Epithelial cell of esophagus (primary cell): ENCODE results near the gene ANO1.

Source experiments
- DNase-seq: peaks from one replicate; pipeline ENCODE4 v3.0.0; 2010; ENCODE audit warnings: low read depth
- H3K4me3 ChIP-seq: 2 replicates; pipeline ENCODE4 v1.5.1; 2011; ENCODE audit warnings: mild to moderate bottlenecking, low read length, control low read depth
- TF ChIP-seq, protein P1 (sequence below): IDR thresholded peaks from 2 replicates; pipeline ENCODE4 v1.5.1; 2011; ENCODE audit warnings: low read depth, mild to moderate bottlenecking, low read length, control low read depth, inconsistent platforms; ENCODE audit not compliant: insufficient read depth; ENCODE audit errors: missing control alignments

The ANO1 gene

DNA sequence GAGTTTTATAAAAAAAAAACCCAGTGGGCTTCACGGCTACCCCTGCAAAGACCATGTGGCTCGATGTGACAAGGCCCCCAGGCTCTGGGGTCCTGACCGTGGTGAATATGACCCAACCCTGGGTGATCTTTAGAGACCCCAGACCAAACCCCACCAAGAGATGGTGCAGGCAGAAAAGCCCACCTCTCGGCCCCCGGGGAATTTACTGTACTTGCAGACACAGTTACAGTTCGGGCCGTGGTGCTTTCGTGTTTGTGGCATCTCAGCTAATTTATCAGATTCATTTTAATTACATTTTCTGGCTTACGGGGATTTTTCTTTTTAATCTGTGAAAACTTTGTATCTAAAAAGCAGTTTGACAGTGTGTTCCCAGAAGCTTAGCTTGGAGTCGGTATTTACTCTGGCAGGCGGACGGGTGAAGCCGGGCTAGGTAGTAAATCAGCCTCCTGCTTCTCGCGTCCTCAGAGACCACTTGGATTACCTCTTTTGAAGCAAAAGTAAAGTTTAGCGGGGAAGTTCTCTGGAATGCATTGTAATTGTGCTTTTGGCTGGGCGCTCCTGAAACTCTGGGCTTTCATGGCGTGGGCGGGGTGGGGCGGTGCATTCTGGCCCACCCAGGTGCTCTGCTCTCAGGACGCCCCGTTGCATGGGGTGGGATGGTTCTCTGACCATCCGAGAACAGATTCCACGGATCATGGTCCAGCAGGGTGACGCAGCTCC, 25.3 kb downstream of the ANO1 start:
- H3K4me3 ChIP-seq, result no peak overlapping the region
- no peak for DNase-seq
- TF ChIP-seq, protein P1, sequence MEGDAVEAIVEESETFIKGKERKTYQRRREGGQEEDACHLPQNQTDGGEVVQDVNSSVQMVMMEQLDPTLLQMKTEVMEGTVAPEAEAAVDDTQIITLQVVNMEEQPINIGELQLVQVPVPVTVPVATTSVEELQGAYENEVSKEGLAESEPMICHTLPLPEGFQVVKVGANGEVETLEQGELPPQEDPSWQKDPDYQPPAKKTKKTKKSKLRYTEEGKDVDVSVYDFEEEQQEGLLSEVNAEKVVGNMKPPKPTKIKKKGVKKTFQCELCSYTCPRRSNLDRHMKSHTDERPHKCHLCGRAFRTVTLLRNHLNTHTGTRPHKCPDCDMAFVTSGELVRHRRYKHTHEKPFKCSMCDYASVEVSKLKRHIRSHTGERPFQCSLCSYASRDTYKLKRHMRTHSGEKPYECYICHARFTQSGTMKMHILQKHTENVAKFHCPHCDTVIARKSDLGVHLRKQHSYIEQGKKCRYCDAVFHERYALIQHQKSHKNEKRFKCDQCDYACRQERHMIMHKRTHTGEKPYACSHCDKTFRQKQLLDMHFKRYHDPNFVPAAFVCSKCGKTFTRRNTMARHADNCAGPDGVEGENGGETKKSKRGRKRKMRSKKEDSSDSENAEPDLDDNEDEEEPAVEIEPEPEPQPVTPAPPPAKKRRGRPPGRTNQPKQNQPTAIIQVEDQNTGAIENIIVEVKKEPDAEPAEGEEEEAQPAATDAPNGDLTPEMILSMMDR, result no peak

DNA sequence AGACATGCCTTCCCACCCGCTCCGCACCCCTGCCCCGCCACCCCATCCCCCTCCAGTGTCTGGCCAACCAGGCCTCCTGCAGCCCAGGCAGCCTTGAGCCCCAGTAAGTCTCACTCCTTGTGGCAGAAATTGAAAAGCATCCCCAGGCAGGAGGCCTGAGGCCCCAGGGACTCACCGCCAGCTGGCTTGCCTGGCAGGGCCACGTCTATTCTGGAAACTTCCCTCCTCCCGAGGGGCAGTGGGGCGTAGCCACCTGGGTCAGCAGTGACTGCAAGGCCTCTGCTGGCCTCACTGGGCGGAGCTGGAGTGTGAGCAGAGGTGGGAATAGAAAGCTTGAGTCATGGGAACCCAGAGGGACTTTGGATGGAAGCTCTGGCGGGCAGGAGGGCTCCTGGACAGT, 26.3 kb downstream of the ANO1 start:
- H3K4me3 ChIP-seq, result no peak overlapping the region
- TF ChIP-seq, protein P1, result no peak
- no peak for DNase-seq

DNA sequence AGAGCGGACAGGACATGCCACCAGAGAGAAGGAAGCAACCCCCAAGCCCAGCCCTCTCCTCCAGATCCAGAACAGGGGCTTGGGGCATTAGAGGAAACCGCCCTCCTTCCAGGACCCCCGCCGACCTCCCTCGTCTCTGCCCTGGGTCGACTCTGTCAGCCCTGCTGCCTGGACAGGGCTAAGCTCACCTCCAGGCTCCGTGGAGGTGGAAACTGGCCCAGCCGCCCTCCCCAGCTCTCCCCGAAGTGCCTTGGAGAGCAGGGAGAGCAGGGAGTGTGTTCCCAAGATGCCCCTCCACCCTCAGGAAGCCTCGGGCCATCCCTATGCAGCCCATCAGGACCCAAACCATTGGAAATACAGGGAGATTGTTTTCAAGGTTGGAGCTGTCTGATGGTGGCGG, 26.8 kb downstream of the ANO1 start:
- DNase-seq, result no peak
- TF ChIP-seq, protein P1, result no peak
- no peak overlapping the region for H3K4me3 ChIP-seq

DNA sequence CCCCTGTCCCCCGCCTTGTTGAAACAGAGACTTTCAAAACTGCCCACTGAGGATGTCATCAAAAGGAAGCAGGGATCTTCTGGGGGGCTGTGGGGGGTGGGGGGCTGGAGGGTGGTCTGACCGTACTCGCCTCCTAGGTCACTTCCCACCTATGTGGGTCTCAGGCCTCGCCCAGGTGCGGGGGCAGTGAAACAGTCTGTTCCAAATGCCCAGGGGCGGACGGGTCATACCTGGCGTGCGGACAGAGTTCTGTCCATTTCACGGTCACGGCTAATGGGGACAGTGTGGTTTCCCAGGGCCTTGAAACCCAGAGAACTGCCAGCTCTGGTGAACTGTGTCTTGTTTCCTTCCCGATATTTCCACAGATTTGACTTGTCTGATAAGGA, 27.2 kb downstream of the ANO1 start:
- DNase-seq, result no peak
- H3K4me3 ChIP-seq, result no peak overlapping the region
- TF ChIP-seq, protein P1, result no peak

DNA sequence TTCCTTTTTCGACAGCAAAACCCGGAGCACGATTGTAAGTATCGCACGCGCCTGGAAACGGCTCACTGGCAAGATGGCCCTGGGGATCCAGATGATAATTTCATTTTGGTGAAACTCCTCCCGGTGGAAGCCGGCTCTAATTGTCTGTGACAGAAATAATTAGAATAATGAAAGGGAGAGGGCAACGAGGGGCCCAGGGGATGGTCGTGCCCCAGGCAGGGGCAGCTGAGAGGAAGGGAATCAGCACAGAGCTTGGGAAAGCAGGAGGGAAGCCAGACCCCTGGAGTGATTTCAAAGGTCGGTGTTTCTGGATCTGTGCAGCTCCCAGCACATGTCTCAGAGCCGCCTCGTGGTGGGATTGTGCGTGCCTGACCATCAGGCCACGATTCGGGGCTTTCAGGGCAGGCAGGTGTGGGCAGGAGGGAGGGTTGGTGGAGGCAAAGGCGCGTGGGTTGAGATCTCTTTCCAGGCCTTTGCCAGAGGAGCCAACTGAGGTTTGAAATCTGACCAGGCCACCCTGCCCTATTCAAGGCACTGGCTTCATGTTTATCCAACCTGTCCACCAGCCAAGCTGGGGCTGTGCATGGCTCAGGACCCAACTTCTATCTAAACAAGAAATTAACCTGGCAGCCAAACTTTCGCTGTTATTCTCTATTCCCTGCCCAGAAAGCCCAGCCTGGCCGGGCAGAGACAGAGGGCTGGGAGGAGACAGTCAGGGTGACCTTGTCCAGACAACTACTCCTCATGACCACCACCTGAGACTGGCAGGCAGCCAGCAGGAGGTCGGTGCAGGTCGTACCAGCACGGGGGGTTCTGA, 27.8 kb downstream of the ANO1 start:
- DNase-seq, result no peak
- TF ChIP-seq, protein P1, result no peak
- H3K4me3 ChIP-seq, result no peak overlapping the region

DNA sequence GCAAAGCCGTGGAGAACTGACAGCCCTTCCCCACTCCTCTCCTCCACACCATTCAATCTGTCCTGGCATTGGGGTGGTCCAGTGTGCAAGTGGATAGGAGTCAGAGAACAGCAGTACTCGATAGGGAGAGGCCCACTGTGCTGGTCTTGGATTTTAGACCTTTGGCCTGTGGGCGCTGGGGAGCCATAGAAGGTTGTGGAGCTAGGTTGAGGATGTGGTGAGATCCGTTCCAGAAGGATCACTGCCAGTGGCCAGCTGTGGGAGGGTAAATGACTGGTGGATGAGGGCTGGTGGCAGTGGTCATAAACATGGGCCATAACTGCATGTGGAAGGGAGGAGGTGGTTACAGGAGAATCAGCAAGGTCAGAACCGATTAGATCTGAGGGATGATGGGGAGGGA, 28.6 kb downstream of the ANO1 start:
- no peak for DNase-seq
- no peak overlapping the region for H3K4me3 ChIP-seq
- TF ChIP-seq, protein P1, result no peak

DNA sequence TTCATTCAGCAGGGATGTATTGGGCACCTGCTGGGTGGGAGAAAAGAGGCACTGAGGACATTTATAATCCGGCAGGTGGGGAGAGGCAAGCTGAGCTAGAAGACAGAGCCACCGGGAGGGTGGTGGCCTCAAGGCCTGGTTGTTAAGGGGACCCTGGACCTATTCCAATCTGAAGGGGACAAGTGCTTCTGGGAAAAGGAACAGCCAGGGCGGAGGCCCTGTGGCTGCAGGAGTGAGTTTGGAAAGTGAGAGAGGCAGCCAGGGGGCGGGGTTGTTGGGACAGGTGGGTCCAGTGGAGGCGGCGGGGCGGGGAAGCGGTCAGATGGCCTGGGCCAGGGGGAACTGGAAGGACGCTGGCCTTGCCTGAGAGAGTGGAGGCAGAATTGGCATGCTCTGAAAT, 29.1 kb downstream of the ANO1 start:
- no peak for DNase-seq
- TF ChIP-seq, protein P1, result no peak
- no peak overlapping the region for H3K4me3 ChIP-seq
